NCI-H748 (cell line): ENCODE measurements around the gene ZFAND3.

ENCODE experiments used
- DNase-seq: peaks from one replicate; lab custom pipeline; 2025; ENCODE audit not compliant: unreplicated experiment; lab: John Stamatoyannopoulos, UW

Gene ZFAND3

GRCh38 chr6:37794825-37795224 is 24.7 kb upstream of the ZFAND3 start:
- DNase-seq = no peak

GRCh38 chr6:37798436-37799262 is 20.9 kb upstream of the ZFAND3 start:
- DNase-seq = no peak

- DNase-seq = no peak
These were observed 20.3 kb upstream of the ZFAND3 start for GRCh38 chr6:37799263-37799644.

GRCh38 chr6:37800703-37801604 is 18.6 kb upstream of the ZFAND3 start:
- DNase-seq = no peak

- DNase-seq = no peak
These were observed 18.0 kb upstream of the ZFAND3 start for GRCh38 chr6:37801605-37801940.

- no peak for DNase-seq
These were observed 16.7 kb upstream of the ZFAND3 start for GRCh38 chr6:37802810-37803209.

- no peak for DNase-seq
These were observed 14.9 kb upstream of the ZFAND3 start for GRCh38 chr6:37804586-37804985.

GRCh38 chr6:37806213-37806612 is 13.3 kb upstream of the ZFAND3 start:
- DNase-seq = no peak

GRCh38 chr6:37807656-37808055 is 11.9 kb upstream of the ZFAND3 start:
- DNase-seq = no peak

GRCh38 chr6:37809197-37809543 is 10.4 kb upstream of the ZFAND3 start:
- DNase-seq = no peak

GRCh38 chr6:37812841-37813240 is 6.7 kb upstream of the ZFAND3 start:
- DNase-seq = no peak

GRCh38 chr6:37814374-37814773 is 5.2 kb upstream of the ZFAND3 start:
- DNase-seq = no peak

GRCh38 chr6:37816599-37817375 is 2.7 kb upstream of the ZFAND3 start:
- DNase-seq = peak; percentile 26

GRCh38 chr6:37818536-37819176 is 871 bp upstream of the ZFAND3 start:
- peak; percentile 99 for DNase-seq

GRCh38 chr6:37819802-37820717 is 533 bp downstream of the ZFAND3 start:
- DNase-seq = peak; percentile 60

- DNase-seq = no peak
These were observed 1.2 kb downstream of the ZFAND3 start for GRCh38 chr6:37820718-37821079.

GRCh38 chr6:37821446-37821845 is 1.9 kb downstream of the ZFAND3 start:
- DNase-seq = no peak

- DNase-seq = peak; percentile 20
These were observed 3.5 kb downstream of the ZFAND3 start for GRCh38 chr6:37822851-37823682.

- no peak for DNase-seq
These were observed 4.6 kb downstream of the ZFAND3 start for GRCh38 chr6:37824170-37824569.
